ENCODE results near the gene B4GALNT4.

DNA sequence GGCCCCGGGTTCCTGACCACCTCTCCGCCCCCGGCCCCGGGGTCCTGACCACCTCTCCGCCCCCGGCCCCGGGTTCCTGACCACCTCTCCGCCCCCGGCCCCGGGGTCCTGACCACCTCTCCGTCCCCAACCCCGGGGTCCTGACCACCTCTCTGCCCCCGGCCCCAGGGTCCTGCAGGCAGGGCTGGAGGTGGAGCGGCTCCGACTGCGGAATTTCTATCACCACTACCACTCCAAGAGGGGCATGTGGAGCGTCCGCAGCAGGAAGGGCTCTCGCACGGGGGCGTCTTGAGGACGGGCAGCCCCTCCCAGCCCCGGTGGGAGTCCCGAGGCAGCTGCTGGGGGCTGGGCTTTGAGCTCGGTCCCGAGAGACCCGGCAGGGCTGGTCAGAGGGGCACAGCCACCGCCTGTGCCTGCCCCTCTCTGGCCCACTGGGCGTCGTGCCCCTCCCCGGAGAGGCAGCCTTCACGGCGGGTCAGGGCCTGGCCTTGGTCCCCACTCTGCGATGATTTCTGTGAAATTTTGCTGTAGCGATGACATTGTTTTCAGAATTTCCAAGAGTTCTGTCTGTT lies 12.3 kb downstream of the B4GALNT4 start:
- TF ChIP-seq POLR2A (IDR thresholded peaks at IDR 0.05; ENCODE audit: low read depth, low read length) (no peak), TAF1 (IDR thresholded peaks at IDR 0.05; ENCODE audit: low read depth, low read length) (no peak), POLR2AphosphoS5 (IDR thresholded peaks at IDR 0.05; ENCODE audit: low read depth, low read length) (no peak), PAX5 (IDR thresholded peaks at IDR 0.05; ENCODE audit: insufficient read depth, low read length, severe bottlenecking) (no peak)
